PC-3 (cell line): ENCODE results near the gene NELFE.

Experiments used
- CTCF ChIP-seq: fragments of 300-600 bp; sonication (generic); conservative IDR thresholded peaks from 2 replicates; pipeline ENCODE4 v1.5.1; 2017; ENCODE audit warnings: antibody characterized with exemption, low read depth, mild to moderate bottlenecking, low read length
- EZH2 ChIP-seq: fragments of 300-600 bp; sonication (generic); IDR thresholded peaks from one replicate; pipeline ENCODE4 v1.6.1; 2017; ENCODE audit warnings: antibody characterized with exemption, mild to moderate bottlenecking, low read length; ENCODE audit not compliant: unreplicated experiment

DNA sequence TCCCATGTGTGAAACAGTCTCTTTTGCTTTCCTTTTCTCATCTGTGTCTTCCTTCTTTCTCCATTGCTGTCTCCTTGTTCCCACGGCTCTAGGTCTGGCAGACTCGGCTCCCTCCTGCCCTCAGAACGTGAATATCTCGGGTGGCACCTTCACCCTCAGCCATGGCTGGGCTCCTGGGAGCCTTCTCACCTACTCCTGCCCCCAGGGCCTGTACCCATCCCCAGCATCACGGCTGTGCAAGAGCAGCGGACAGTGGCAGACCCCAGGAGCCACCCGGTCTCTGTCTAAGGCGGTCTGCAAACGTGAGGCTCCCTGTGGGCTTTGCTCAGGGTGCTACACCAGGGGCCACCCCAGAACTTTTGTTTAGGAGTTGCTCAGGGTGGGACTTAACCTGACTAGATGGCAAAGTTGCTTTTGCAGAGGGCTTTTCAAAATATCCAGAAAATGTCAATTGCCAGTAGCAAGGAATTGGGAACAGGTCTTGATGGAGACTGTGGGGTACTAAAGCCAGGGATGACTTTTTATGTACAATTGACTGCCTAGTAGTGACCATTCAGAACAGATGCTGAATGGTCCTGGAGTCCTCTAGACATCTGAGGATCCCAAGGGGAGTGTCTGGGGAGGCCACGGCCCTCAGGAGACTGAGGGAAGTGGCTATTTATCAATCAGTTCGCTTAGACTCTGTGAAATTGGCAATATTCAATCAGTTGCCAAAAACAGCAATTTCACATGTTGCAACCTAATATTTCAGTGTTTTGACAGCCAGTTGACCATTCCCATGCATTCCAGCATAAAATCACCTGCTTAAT is 30.7 kb downstream of the NELFE start:
- TF ChIP-seq EZH2 (no peak), CTCF (no peak)
